ENCODE data around the gene S100A6.

- TF ChIP-seq TAF1 (IDR thresholded peaks at IDR 0.05; ENCODE audit: borderline replicate concordance, low read depth, low read length), result no peak
- no peak for TF ChIP-seq POLR2A (IDR thresholded peaks at IDR 0.05; ENCODE audit: low read depth, low read length)
- no peak for TF ChIP-seq POLR2AphosphoS5 (IDR thresholded peaks at IDR 0.05; ENCODE audit: low read depth, low read length)
Observed at GRCh38 chr1:153543736-153544135, 7.9 kb upstream of the S100A6 start.

All from GM12892 (cell line).